ENCODE data around the gene PRDX3.
"Not testable (repeated sequence)": the region's sequence is repeated elsewhere in the genome, so short reads cannot be mapped to it uniquely, and the experiment has no call there.

PRDX3 gene

GRCh38 chr10:119159332-119159731 lies 19.3 kb downstream of the PRDX3 start:
- TF ChIP-seq ZNF8 (CRISPR knock-in tag; IDR thresholded peaks at IDR 0.05): no peak
- TF ChIP-seq CSRNP3 (CRISPR knock-in tag; IDR thresholded peaks at IDR 0.05): no peak
- no peak for TF ChIP-seq TCF4 (CRISPR knock-in tag; IDR thresholded peaks at IDR 0.05; ENCODE audit: borderline replicate concordance)
- TF ChIP-seq TSHZ2 (CRISPR knock-in tag; IDR thresholded peaks at IDR 0.05): no peak
- no peak for TF ChIP-seq PATZ1 (CRISPR knock-in tag; IDR thresholded peaks at IDR 0.05; ENCODE audit: borderline replicate concordance)
- no peak for TF ChIP-seq ZNF565 (CRISPR knock-in tag; conservative IDR thresholded peaks at IDR 0.05; ENCODE audit: low read depth)
- no peak for TF ChIP-seq SNAI2 (CRISPR knock-in tag; IDR thresholded peaks at IDR 0.05)
- no peak for TF ChIP-seq POU6F1 (CRISPR knock-in tag; IDR thresholded peaks at IDR 0.05; ENCODE audit: borderline replicate concordance, low read depth)
- TF ChIP-seq RARB (CRISPR knock-in tag; IDR thresholded peaks at IDR 0.05): no peak
- TF ChIP-seq ZNF70 (CRISPR knock-in tag; IDR thresholded peaks at IDR 0.05): no peak
- TF ChIP-seq TOX (CRISPR knock-in tag; IDR thresholded peaks at IDR 0.05; ENCODE audit: borderline replicate concordance): no peak
- TF ChIP-seq ESRRG (CRISPR knock-in tag; IDR thresholded peaks at IDR 0.05): no peak
- no peak for TF ChIP-seq OSR1 (CRISPR knock-in tag; IDR thresholded peaks at IDR 0.05)
- no peak for TF ChIP-seq ARNTL (CRISPR knock-in tag; IDR thresholded peaks at IDR 0.05; ENCODE audit: borderline replicate concordance, low read depth)
- TF ChIP-seq GLIS3 (CRISPR knock-in tag; IDR thresholded peaks at IDR 0.05): no peak
- no peak for TF ChIP-seq CREB5 (CRISPR knock-in tag; IDR thresholded peaks at IDR 0.05; ENCODE audit: low read depth)
- TF ChIP-seq ZC3H10 (CRISPR knock-in tag; IDR thresholded peaks at IDR 0.05): no peak
- TF ChIP-seq ZFP30 (CRISPR knock-in tag; IDR thresholded peaks at IDR 0.05): no peak
- ATAC-seq: no peak

- TF ChIP-seq TOX (CRISPR knock-in tag; IDR thresholded peaks at IDR 0.05; ENCODE audit: borderline replicate concordance): no peak
- no peak for TF ChIP-seq ZNF70 (CRISPR knock-in tag; IDR thresholded peaks at IDR 0.05)
- no peak for TF ChIP-seq TCF4 (CRISPR knock-in tag; IDR thresholded peaks at IDR 0.05; ENCODE audit: borderline replicate concordance)
- no peak for TF ChIP-seq ZC3H10 (CRISPR knock-in tag; IDR thresholded peaks at IDR 0.05)
- no peak for TF ChIP-seq BACH2 (CRISPR knock-in tag; IDR thresholded peaks at IDR 0.05; ENCODE audit: borderline replicate concordance)
- no peak for TF ChIP-seq PPARA (CRISPR knock-in tag; IDR thresholded peaks at IDR 0.05; ENCODE audit: borderline replicate concordance)
- no peak for TF ChIP-seq ESRRG (CRISPR knock-in tag; IDR thresholded peaks at IDR 0.05)
- no peak for ATAC-seq
These were observed 25.0 kb downstream of the PRDX3 start for GRCh38 chr10:119153661-119154060.

GRCh38 chr10:119153041-119153440 lies 25.6 kb downstream of the PRDX3 start:
- ATAC-seq: no peak
- no peak for TF ChIP-seq GLIS3 (CRISPR knock-in tag; IDR thresholded peaks at IDR 0.05)

- not testable (repeated sequence) for ATAC-seq
These were observed 27.0 kb downstream of the PRDX3 start for GRCh38 chr10:119151601-119152000.

Measured in SK-N-SH treated with all-trans-retinoic acid at 6 μM for 48 hours (cell line).